ENCODE measurements around the gene RNF225.

Gene RNF225

GRCh38 chr19:58354478-58355030, 40.9 kb upstream of the RNF225 start:
- peaks cover 0 to 46% of the 10 kb centered on the region in 2 donors for H3K27me3 ChIP-seq
- peaks cover 0 to 27% (median 3%) of the 10 kb centered on the region in 3 donors for H3K36me3 ChIP-seq
- no peak overlapping the region for H3K27ac ChIP-seq
- no peak for TF ChIP-seq CTCF (IDR thresholded peaks at IDR 0.05)
- peaks cover 0 to 32% (median 19%) of the 10 kb centered on the region in 4 donors for H3K4me1 ChIP-seq
- no peak overlapping the region for H3K4me3 ChIP-seq
- intact Hi-C loops (cut with DNase I; ENCODE audit: low total_unique reads) = no loop called here
- no peak for DNase-seq
- no peaks in the 10 kb centered on the region for H3K9me3 ChIP-seq

GRCh38 chr19:58355215-58355796, 40.1 kb upstream of the RNF225 start:
- H3K27me3 ChIP-seq = peaks cover 0 to 46% of the 10 kb centered on the region in 2 donors
- H3K27ac ChIP-seq = no peak overlapping the region
- H3K4me3 ChIP-seq = no peak overlapping the region
- TF ChIP-seq CTCF (IDR thresholded peaks at IDR 0.05) = no peak
- H3K4me1 ChIP-seq = peaks cover 0 to 30% (median 17%) of the 10 kb centered on the region in 4 donors
- H3K36me3 ChIP-seq = peaks cover 0 to 25% (median 3%) of the 10 kb centered on the region in 3 donors
- no peak for DNase-seq
- no peaks in the 10 kb centered on the region for H3K9me3 ChIP-seq
- intact Hi-C loops (cut with DNase I; ENCODE audit: low total_unique reads) = no loop called here

- Histone ChIP-seq H3K9me3 (no peaks in the 10 kb centered on the region), H3K27ac (no peak overlapping the region), H3K4me3 (peak overlapping the region; percentile 27 to 32), H3K27me3 (peaks cover 0 to 44% of the 10 kb centered on the region in 2 donors), H3K4me1 (peaks cover 0 to 30% (median 14%) of the 10 kb centered on the region in 4 donors), H3K36me3 (peaks cover 0 to 17% (median 3%) of the 10 kb centered on the region in 3 donors)
- no peak for TF ChIP-seq CTCF (IDR thresholded peaks at IDR 0.05)
- DNase-seq = no peak
- intact Hi-C loops (cut with DNase I; ENCODE audit: low total_unique reads) = no loop called here
Measured at GRCh38 chr19:58355908-58356765, 39.3 kb upstream of the RNF225 start.

GRCh38 chr19:58356766-58357480, 38.5 kb upstream of the RNF225 start:
- no peak for DNase-seq
- no peak for TF ChIP-seq CTCF (IDR thresholded peaks at IDR 0.05)
- peaks cover 0 to 30% (median 20%) of the 10 kb centered on the region in 4 donors for H3K4me1 ChIP-seq
- H3K27me3 ChIP-seq = peaks cover 0 to 43% of the 10 kb centered on the region in 2 donors
- H3K9me3 ChIP-seq = no peaks in the 10 kb centered on the region
- peaks cover 0 to 12% (median 3%) of the 10 kb centered on the region in 3 donors for H3K36me3 ChIP-seq
- H3K4me3 ChIP-seq = peak overlapping the region; percentile 27 to 32
- no peak overlapping the region for H3K27ac ChIP-seq
- intact Hi-C loops (cut with DNase I; ENCODE audit: low total_unique reads) = no loop called here

GRCh38 chr19:58357481-58358145, 37.8 kb upstream of the RNF225 start:
- peaks cover 0 to 11% (median 0%) of the 10 kb centered on the region in 3 donors for H3K36me3 ChIP-seq

More at GRCh38 chr19:58357481-58358145, 37.8 kb upstream of the RNF225 start:
- H3K27ac ChIP-seq = no peak overlapping the region
- no peak for TF ChIP-seq CTCF (IDR thresholded peaks at IDR 0.05)
- H3K4me3 ChIP-seq = no peak overlapping the region
- H3K9me3 ChIP-seq = no peaks in the 10 kb centered on the region
- H3K4me1 ChIP-seq = peaks cover 0 to 30% (median 20%) of the 10 kb centered on the region in 4 donors
- intact Hi-C loops (cut with DNase I; ENCODE audit: low total_unique reads) = no loop called here
- DNase-seq = no peak
- peaks cover 0 to 43% of the 10 kb centered on the region in 2 donors for H3K27me3 ChIP-seq

All from tibial artery (tissue), 4 donors.